Panc1 (cell line): ENCODE measurements around the gene MYBPHL. TPM values are rescaled to one million over a fixed set of nuclear protein-coding genes. Genes with fewer than 3 reads are reported as not detected.

Experiments used
- ATAC-seq: fragments of 200-7000 bp; cut with Tn5 transposase; 2 replicates; pipeline ENCODE4 v1.9.1; 2020; ENCODE audit warnings: mild to moderate bottlenecking, moderate library complexity
- BruUV-seq: library from RNA; stranded (reverse); fragments of 400-500 nt; replicated peaks from 2 replicates; lab custom pipeline; 2021; lab: Mats Ljungman, UMichigan
- CTCF ChIA-PET: fragments of 300-600 bp; sonication (Branson Sonifier 250); formaldehyde crosslinking; loops from one replicate; lab custom pipeline; 2022; ENCODE audit warnings: antibody characterized with exemption; lab: Charles Lee
- POLR2A ChIA-PET: fragments of 300-600 bp; sonication (Branson Sonifier 250); formaldehyde crosslinking; loops from one replicate; lab custom pipeline; 2022; ENCODE audit warnings: antibody characterized with exemption; lab: Charles Lee
- DNase-seq: peaks from one replicate; pipeline ENCODE4 v3.0.0-alpha.2; 2010; ENCODE audit warnings: low read depth, low spot score
- H3K27ac ChIP-seq: 2 replicates; pipeline ENCODE4 v1.5.1; 2011; ENCODE audit warnings: mild to moderate bottlenecking, low read length, inconsistent platforms
- H3K27me3 ChIP-seq: fragments of 200-500 bp; sonication (Bioruptor generic); 2 replicates; pipeline ENCODE4 v1.6.0; 2014; ENCODE audit warnings: low read length, inconsistent platforms; ENCODE audit not compliant: control insufficient read depth, insufficient read depth
- H3K36me3 ChIP-seq: fragments of 200-500 bp; sonication (Bioruptor generic); 2 replicates; pipeline ENCODE4 v1.5.1; 2014; ENCODE audit warnings: inconsistent platforms, mild to moderate bottlenecking, low read length, moderate library complexity; ENCODE audit not compliant: control insufficient read depth, insufficient read depth
- H3K4me1 ChIP-seq: 2 replicates; pipeline ENCODE4 v1.5.1; 2011; ENCODE audit warnings: inconsistent platforms, mild to moderate bottlenecking, low read length, moderate library complexity; ENCODE audit not compliant: control insufficient read depth, insufficient read depth
- H3K4me3 ChIP-seq, 2 experiments: 2 replicates each; pipeline ENCODE4 v1.5.1; 2011 to 2012; ENCODE audit warnings: low read depth in 2 of 2, low read length in 2 of 2, mild to moderate bottlenecking in 2 of 2, inconsistent platforms in 1 of 2, moderate library complexity in 1 of 2
- H3K9me3 ChIP-seq: fragments of 200-500 bp; sonication (Bioruptor generic); 2 replicates; pipeline ENCODE4 v1.5.1; 2014; ENCODE audit warnings: low read depth, mild to moderate bottlenecking, inconsistent platforms, low read length, moderate library complexity; ENCODE audit not compliant: control insufficient read depth, insufficient read depth
- CTCF ChIP-seq: fragments of 450-650 bp; IDR thresholded peaks from 2 replicates; pipeline ENCODE4 v1.5.1; 2017; ENCODE audit warnings: mild to moderate bottlenecking
- POLR2AphosphoS5 ChIP-seq: IDR thresholded peaks from 2 replicates; pipeline ENCODE4 v1.6.1; 2012; ENCODE audit warnings: mild to moderate bottlenecking, low read depth, low read length, moderate library complexity
- REST ChIP-seq, 2 experiments: IDR thresholded peaks; 2 replicates each; pipeline ENCODE4 v1.6.1; 2011 to 2012; ENCODE audit warnings: low read depth in 2 of 2, control low read depth in 1 of 2, low read length in 1 of 2, mild to moderate bottlenecking in 1 of 2, moderate library complexity in 1 of 2; ENCODE audit not compliant: insufficient read depth in 1 of 2
- SIN3A ChIP-seq: IDR thresholded peaks from 2 replicates; pipeline ENCODE4 v1.6.1; 2012; ENCODE audit warnings: low read depth, mild to moderate bottlenecking, low read length, moderate library complexity, borderline replicate concordance; ENCODE audit not compliant: insufficient read depth
- TCF7L2 ChIP-seq: IDR thresholded peaks from 2 replicates; pipeline ENCODE4 v1.6.1; 2011; ENCODE audit warnings: mild to moderate bottlenecking, low read depth, low read length, inconsistent platforms
- in situ Hi-C: cut with HindIII; loops from 2 replicates; pipeline ENCODE4 v1.10.0; 2016; ENCODE audit warnings: low sequenced_read_pairs, low pct_unique_long_range_greater_than_20kb
- intact Hi-C: fragments of 100-400 bp; cut with micrococcal nuclease; formaldehyde crosslinking; loops from one replicate; pipeline ENCODE4 v1.10.0; 2022; ENCODE audit not compliant: unreplicated experiment
- total RNA-seq: library from RNA; stranded (reverse); gene quantifications from one replicate; pipeline ENCODE4 v1.2.1, GENCODE V29; 2021; ENCODE audit not compliant: unreplicated experiment

MYBPHL gene
- total RNA-seq, 1 experiment from 2014 or later: not detected

GRCh38 chr1:109354929-109355328 lies 48.1 kb upstream of the MYBPHL start:
- DNase-seq: no peak
- Histone ChIP-seq H3K27ac (no peak overlapping the region), H3K9me3 (no peaks in the 10 kb centered on the region), H3K36me3 (no peaks in the 10 kb centered on the region), H3K4me1 (no peaks in the 10 kb centered on the region), H3K4me3 (no peak overlapping the region), H3K27me3 (no peaks in the 10 kb centered on the region)
- TF ChIP-seq TCF7L2: no peak
- TF ChIP-seq POLR2AphosphoS5: no peak
- no peak for TF ChIP-seq REST (IDR thresholded peaks at IDR 0.05; ENCODE audit: insufficient read depth in 1 of 2, low read depth in 2 of 2, low read length in 1 of 2)
- no peak for TF ChIP-seq SIN3A
- TF ChIP-seq CTCF: no peak
- ChIA-PET POLR2A (interaction anchor here (0.7 kb wide), 1 partner anchor 234 kb away, joined by 3 read pairs; no protein-coding TSS in a partner anchor), CTCF (no interaction called here)
- ATAC-seq: no peak
- intact Hi-C loops (no loop called here), in situ Hi-C loops (no loop called here)
- no TSS peak for BruUV-seq

GRCh38 chr1:109351457-109351856 lies 44.6 kb upstream of the MYBPHL start:
- POLR2A ChIA-PET: no interaction called here
- no peak for DNase-seq
- Histone ChIP-seq H3K9me3 (no peaks in the 10 kb centered on the region), H3K27me3 (no peaks in the 10 kb centered on the region), H3K27ac (no peak overlapping the region), H3K4me1 (no peaks in the 10 kb centered on the region), H3K4me3 (no peak overlapping the region), H3K36me3 (no peaks in the 10 kb centered on the region; the same call in 1 of the 2 replicates)
- intact Hi-C loops: no loop called here
- no peak for TF ChIP-seq SIN3A
- TF ChIP-seq POLR2AphosphoS5: no peak
- no peak for TF ChIP-seq TCF7L2
- no peak for TF ChIP-seq REST (IDR thresholded peaks at IDR 0.05; ENCODE audit: insufficient read depth in 1 of 2, low read depth in 2 of 2, low read length in 1 of 2)
- no peak for TF ChIP-seq CTCF
- CTCF ChIA-PET: no interaction called here
- BruUV-seq: no TSS peak
- in situ Hi-C loops: no loop called here
- ATAC-seq: no peak
